BE2C (cell line): ENCODE results near the gene ADAMTS2.

ENCODE experiments used
- DNase-seq: peaks from one replicate; pipeline ENCODE4 v3.0.0-alpha.2; 2020
- H3K27me3 ChIP-seq: fragments of 250-450 bp; sonication (Bioruptor Pico); 2 replicates; pipeline ENCODE4 v1.5.1; 2020; ENCODE audit warnings: mild to moderate bottlenecking
- H3K36me3 ChIP-seq: fragments of 250-450 bp; sonication (Bioruptor Pico); 2 replicates; pipeline ENCODE4 v1.5.1; 2020; ENCODE audit warnings: mild to moderate bottlenecking
- H3K4me1 ChIP-seq: fragments of 250-450 bp; sonication (Bioruptor Pico); 2 replicates; pipeline ENCODE4 v1.5.1; 2020
- H3K4me3 ChIP-seq: 2 replicates; pipeline ENCODE4 v1.5.1; 2011; ENCODE audit warnings: low read depth, low read length
- H3K9me3 ChIP-seq: fragments of 250-450 bp; sonication (Bioruptor Pico); 2 replicates; pipeline ENCODE4 v1.5.1; 2020
- CTCF ChIP-seq: IDR thresholded peaks from 2 replicates; pipeline ENCODE4 v1.5.1; 2012; ENCODE audit warnings: mild to moderate bottlenecking, low read depth, low read length

Gene ADAMTS2

GRCh38 chr5:179123491-179124272 lies 221.6 kb downstream of the ADAMTS2 start:
- no peak for DNase-seq
- TF ChIP-seq CTCF = no peak
- Histone ChIP-seq H3K9me3 (no peaks in the 10 kb centered on the region; the same call in 1 of the 2 replicates), H3K36me3 (no peaks in the 10 kb centered on the region), H3K4me1 (no peaks in the 10 kb centered on the region), H3K4me3 (no peak overlapping the region), H3K27me3 (no peaks in the 10 kb centered on the region)

GRCh38 chr5:179123109-179123426 lies 222.2 kb downstream of the ADAMTS2 start:
- no peak overlapping the region for H3K4me3 ChIP-seq
- H3K9me3 ChIP-seq = no peaks in the 10 kb centered on the region; the same call in 1 of the 2 replicates
- H3K27me3 ChIP-seq = no peaks in the 10 kb centered on the region
- no peaks in the 10 kb centered on the region for H3K36me3 ChIP-seq
- TF ChIP-seq CTCF = no peak
- no peak for DNase-seq
- no peaks in the 10 kb centered on the region for H3K4me1 ChIP-seq

GRCh38 chr5:179122411-179123108 lies 222.7 kb downstream of the ADAMTS2 start:
- no peak for DNase-seq
- no peaks in the 10 kb centered on the region; the same call in 1 of the 2 replicates for H3K9me3 ChIP-seq
- no peaks in the 10 kb centered on the region for H3K36me3 ChIP-seq
- H3K27me3 ChIP-seq = no peaks in the 10 kb centered on the region
- H3K4me1 ChIP-seq = no peaks in the 10 kb centered on the region
- no peak overlapping the region for H3K4me3 ChIP-seq
- TF ChIP-seq CTCF = no peak

- no peak for TF ChIP-seq CTCF
- Histone ChIP-seq H3K9me3 (no peaks in the 10 kb centered on the region; the same call in 1 of the 2 replicates), H3K4me3 (no peak overlapping the region), H3K36me3 (no peaks in the 10 kb centered on the region), H3K4me1 (no peaks in the 10 kb centered on the region), H3K27me3 (no peaks in the 10 kb centered on the region)
- no peak for DNase-seq
Observed at GRCh38 chr5:179121667-179122111, 223.6 kb downstream of the ADAMTS2 start.

- H3K36me3 ChIP-seq = no peaks in the 10 kb centered on the region
- no peak for TF ChIP-seq CTCF
Observed at GRCh38 chr5:179120951-179121666, 224.2 kb downstream of the ADAMTS2 start.

More at GRCh38 chr5:179120951-179121666, 224.2 kb downstream of the ADAMTS2 start:
- no peak for DNase-seq
- Histone ChIP-seq H3K9me3 (no peaks in the 10 kb centered on the region; the same call in 1 of the 2 replicates), H3K27me3 (no peaks in the 10 kb centered on the region), H3K4me1 (no peaks in the 10 kb centered on the region), H3K4me3 (no peak overlapping the region)
